ENCODE measurements around the gene TBPL1.
"Not testable (repeated sequence)": the region's sequence is repeated elsewhere in the genome, so short reads cannot be mapped to it uniquely, and the experiment has no call there.

The TBPL1 gene

GRCh38 chr6:133973109-133973971, 20.3 kb downstream of the TBPL1 start:
- peak; percentile 60 for DNase-seq (ENCODE audit: low spot score)

- DNase-seq (ENCODE audit: low spot score) = no peak
These were observed 25.2 kb downstream of the TBPL1 start for GRCh38 chr6:133977983-133978895.

- no peak for DNase-seq (ENCODE audit: low spot score)
These were observed 25.8 kb downstream of the TBPL1 start for GRCh38 chr6:133978896-133979240.

GRCh38 chr6:133979269-133979963, 26.4 kb downstream of the TBPL1 start:
- DNase-seq (ENCODE audit: low spot score) = not testable (repeated sequence)

- DNase-seq (ENCODE audit: low spot score) = no peak
These were observed 27.1 kb downstream of the TBPL1 start for GRCh38 chr6:133980168-133980567.

- no peak for DNase-seq (ENCODE audit: low spot score)
These were observed 30.3 kb downstream of the TBPL1 start for GRCh38 chr6:133983099-133983939.

GRCh38 chr6:133985970-133986369, 32.9 kb downstream of the TBPL1 start:
- no peak for DNase-seq (ENCODE audit: low spot score)

- no peak for DNase-seq (ENCODE audit: low spot score)
These were observed 33.9 kb downstream of the TBPL1 start for GRCh38 chr6:133986942-133987341.

- DNase-seq (ENCODE audit: low spot score) = no peak
These were observed 36.5 kb downstream of the TBPL1 start for GRCh38 chr6:133989525-133989924.

- no peak for DNase-seq (ENCODE audit: low spot score)
These were observed 37.3 kb downstream of the TBPL1 start for GRCh38 chr6:133990321-133990720.

- DNase-seq (ENCODE audit: low spot score) = no peak
These were observed 38.1 kb downstream of the TBPL1 start for GRCh38 chr6:133991096-133991593.

GRCh38 chr6:133992992-133993680, 40.1 kb downstream of the TBPL1 start:
- no peak for DNase-seq (ENCODE audit: low spot score)

- DNase-seq (ENCODE audit: low spot score) = no peak
These were observed 42.3 kb downstream of the TBPL1 start for GRCh38 chr6:133995296-133995695.

GRCh38 chr6:133995758-133996157, 42.7 kb downstream of the TBPL1 start:
- DNase-seq (ENCODE audit: low spot score) = no peak

- no peak for DNase-seq (ENCODE audit: low spot score)
These were observed 44.2 kb downstream of the TBPL1 start for GRCh38 chr6:133997267-133997666.

- DNase-seq (ENCODE audit: low spot score) = no peak
These were observed 46.3 kb downstream of the TBPL1 start for GRCh38 chr6:133999305-133999704.

GRCh38 chr6:134000443-134000842, 47.4 kb downstream of the TBPL1 start:
- no peak for DNase-seq (ENCODE audit: low spot score)

GRCh38 chr6:134002821-134003220, 49.8 kb downstream of the TBPL1 start:
- DNase-seq (ENCODE audit: low spot score) = no peak

- DNase-seq (ENCODE audit: low spot score) = no peak
These were observed 50.5 kb downstream of the TBPL1 start for GRCh38 chr6:134003542-134003951.

GRCh38 chr6:134004714-134005113, 51.7 kb downstream of the TBPL1 start:
- DNase-seq (ENCODE audit: low spot score) = no peak

GRCh38 chr6:134005800-134006199, 52.8 kb downstream of the TBPL1 start:
- no peak for DNase-seq (ENCODE audit: low spot score)

Data from germinal center (tissue), 1 donor.